BJ (cell line): Measurements from ENCODE around the gene DNAH7. TPM values are rescaled to one million over a fixed set of nuclear protein-coding genes. Genes with fewer than 3 reads are reported as not detected.
"Not testable (repeated sequence)": the region's sequence is repeated elsewhere in the genome, so short reads cannot be mapped to it uniquely, and the experiment has no call there.

Source experiments
- CTCF ChIA-PET: fragments of 350-600 bp; formaldehyde crosslinking; extraction: SDS; loops from one replicate; lab custom pipeline; 2021; ENCODE audit warnings: antibody characterized with exemption, inconsistent platforms; lab: Yijun Ruan, JAX
- POLR2A ChIA-PET: fragments of 300-600 bp; sonication (Branson Sonifier 250); formaldehyde crosslinking; extraction: SDS; loops from one replicate; lab custom pipeline; 2021; ENCODE audit warnings: antibody characterized with exemption; lab: Charles Lee
- DNase-seq: peaks from one replicate; pipeline ENCODE4 v3.0.0-alpha.2; 2011; ENCODE audit warnings: low read depth
- H3K27me3 ChIP-seq: 2 replicates; pipeline ENCODE4 v1.6.0; 2011; ENCODE audit warnings: low read length; ENCODE audit not compliant: control insufficient read depth, insufficient read depth
- H3K36me3 ChIP-seq: 2 replicates; pipeline ENCODE4 v1.5.1; 2011; ENCODE audit warnings: low read length; ENCODE audit not compliant: control insufficient read depth, insufficient read depth
- H3K4me3 ChIP-seq: 2 replicates; pipeline ENCODE4 v1.5.1; 2011; ENCODE audit warnings: low read depth, mild to moderate bottlenecking, control low read depth, low read length
- CTCF ChIP-seq: IDR thresholded peaks from 2 replicates; pipeline ENCODE4 v1.5.1; 2011; ENCODE audit warnings: low read depth, mild to moderate bottlenecking, control low read depth, inconsistent platforms, low read length, moderate library complexity; ENCODE audit not compliant: insufficient read depth
- polyA plus RNA-seq: library from polyadenylated mRNA; depleted of rRNA; stranded (reverse); fragments of >200 nt; gene quantifications from 2 replicates; pipeline ENCODE4 v1.2.3, GENCODE V29; 2011

DNAH7 gene
- polyA plus RNA-seq, 1 experiment = 0.15 TPM

- CTCF ChIA-PET = no interaction called here
- no peak for DNase-seq
- no peaks in the 10 kb centered on the region for H3K36me3 ChIP-seq
Measured at GRCh38 chr2:196099916-196100315, 31.3 kb upstream of the DNAH7 start.

GRCh38 chr2:196097864-196098660, 29.4 kb upstream of the DNAH7 start:
- Histone ChIP-seq H3K36me3 (no peaks in the 10 kb centered on the region), H3K27me3 (no peaks in the 10 kb centered on the region; the same call in 1 of the 2 replicates), H3K4me3 (no peak overlapping the region)
- ChIA-PET CTCF (interaction anchor here (0.5 to 1.4 kb wide), 2 partner anchors 12 to 20 kb away, joined by 3 to 4 read pairs; no protein-coding TSS in a partner anchor), POLR2A (no interaction called here)
- TF ChIP-seq CTCF = no peak
- no peak for DNase-seq

More at GRCh38 chr2:196099916-196100315, 31.3 kb upstream of the DNAH7 start:
- H3K4me3 ChIP-seq = no peak overlapping the region
- no peaks in the 10 kb centered on the region; the same call in 1 of the 2 replicates for H3K27me3 ChIP-seq
- POLR2A ChIA-PET = no interaction called here
- no peak for TF ChIP-seq CTCF

GRCh38 chr2:196096982-196097745, 28.5 kb upstream of the DNAH7 start:
- POLR2A ChIA-PET = no interaction called here

GRCh38 chr2:196096264-196096663, 27.6 kb upstream of the DNAH7 start:
- DNase-seq = no peak
- H3K27me3 ChIP-seq = no peaks in the 10 kb centered on the region; the same call in 1 of the 2 replicates
- H3K4me3 ChIP-seq = no peak overlapping the region
- ChIA-PET CTCF (interaction anchor here (1.4 kb wide), 2 partner anchors 18 to 655 kb away, joined by 3 to 4 read pairs; no protein-coding TSS in a partner anchor), POLR2A (no interaction called here)
- TF ChIP-seq CTCF = no peak
- no peaks in the 10 kb centered on the region for H3K36me3 ChIP-seq

More at GRCh38 chr2:196096982-196097745, 28.5 kb upstream of the DNAH7 start:
- no peak for DNase-seq
- CTCF ChIA-PET = interaction anchor here (0.6 to 1.4 kb wide), 3 partner anchors 19 to 654 kb away, joined by 3 to 6 read pairs (median 4); no protein-coding TSS in a partner anchor
- Histone ChIP-seq H3K27me3 (no peaks in the 10 kb centered on the region; the same call in 1 of the 2 replicates), H3K4me3 (no peak overlapping the region), H3K36me3 (no peaks in the 10 kb centered on the region)
- TF ChIP-seq CTCF = no peak

- CTCF ChIA-PET, DNase-seq, POLR2A ChIA-PET, H3K27me3 ChIP-seq, H3K36me3 ChIP-seq, H3K4me3 ChIP-seq: not testable (repeated sequence)
Measured at GRCh38 chr2:196089448-196089847, 20.8 kb upstream of the DNAH7 start.
